ENCODE data around the gene IQGAP3.

The IQGAP3 gene

GRCh38 chr1:156534424-156535060 lies 37.8 kb downstream of the IQGAP3 start:
- no peak for DNase-seq

- no peak for DNase-seq
These were observed 38.7 kb downstream of the IQGAP3 start for GRCh38 chr1:156533568-156534220.

- DNase-seq: no peak
These were observed 40.0 kb downstream of the IQGAP3 start for GRCh38 chr1:156532374-156532773.

- no peak for DNase-seq
These were observed 42.4 kb downstream of the IQGAP3 start for GRCh38 chr1:156530006-156530405.

- DNase-seq: no peak
These were observed 43.4 kb downstream of the IQGAP3 start for GRCh38 chr1:156528875-156529425.

- DNase-seq: no peak
These were observed 44.1 kb downstream of the IQGAP3 start for GRCh38 chr1:156528231-156528630.

- no peak for DNase-seq
These were observed 44.8 kb downstream of the IQGAP3 start for GRCh38 chr1:156527584-156527983.

GRCh38 chr1:156525856-156526489 lies 46.4 kb downstream of the IQGAP3 start:
- DNase-seq: no peak

- peak; percentile 62 for DNase-seq
These were observed 47.3 kb downstream of the IQGAP3 start for GRCh38 chr1:156525071-156525501.

- no peak for DNase-seq
These were observed 47.9 kb downstream of the IQGAP3 start for GRCh38 chr1:156524481-156524869.

- peak; percentile 95 for DNase-seq
These were observed 48.4 kb downstream of the IQGAP3 start for GRCh38 chr1:156523801-156524480.

- peak; percentile 24 for DNase-seq
These were observed 49.9 kb downstream of the IQGAP3 start for GRCh38 chr1:156522443-156522970.

- DNase-seq: no peak
These were observed 54.6 kb downstream of the IQGAP3 start for GRCh38 chr1:156517748-156518147.

GRCh38 chr1:156516821-156517220 lies 55.5 kb downstream of the IQGAP3 start:
- DNase-seq: peak; percentile 51

GRCh38 chr1:156515956-156516355 lies 56.4 kb downstream of the IQGAP3 start:
- no peak for DNase-seq

- DNase-seq: no peak
These were observed 59.2 kb downstream of the IQGAP3 start for GRCh38 chr1:156513185-156513584.

- no peak for DNase-seq
These were observed 60.7 kb downstream of the IQGAP3 start for GRCh38 chr1:156511644-156512043.

GRCh38 chr1:156510709-156511108 lies 61.7 kb downstream of the IQGAP3 start:
- no peak for DNase-seq

GRCh38 chr1:156509424-156510034 lies 62.8 kb downstream of the IQGAP3 start:
- DNase-seq: no peak

- no peak for DNase-seq
These were observed 63.5 kb downstream of the IQGAP3 start for GRCh38 chr1:156508955-156509234.

GRCh38 chr1:156508205-156508954 lies 64.0 kb downstream of the IQGAP3 start:
- no peak for DNase-seq

- no peak for DNase-seq
These were observed 65.9 kb downstream of the IQGAP3 start for GRCh38 chr1:156506450-156506849.

Data from OCI-M1 (cell line).